Measurements from ENCODE around the gene ERBB3.

The ERBB3 gene

GRCh38 chr12:56080556-56081138, 682 bp downstream of the ERBB3 start:
- DNase-seq = no peak

- no peak for DNase-seq
Observed at GRCh38 chr12:56081393-56082347, 1.7 kb downstream of the ERBB3 start.

- no peak for DNase-seq
Observed at GRCh38 chr12:56082382-56082781, 2.4 kb downstream of the ERBB3 start.

GRCh38 chr12:56082967-56083366, 3.0 kb downstream of the ERBB3 start:
- DNase-seq = no peak

DNA sequence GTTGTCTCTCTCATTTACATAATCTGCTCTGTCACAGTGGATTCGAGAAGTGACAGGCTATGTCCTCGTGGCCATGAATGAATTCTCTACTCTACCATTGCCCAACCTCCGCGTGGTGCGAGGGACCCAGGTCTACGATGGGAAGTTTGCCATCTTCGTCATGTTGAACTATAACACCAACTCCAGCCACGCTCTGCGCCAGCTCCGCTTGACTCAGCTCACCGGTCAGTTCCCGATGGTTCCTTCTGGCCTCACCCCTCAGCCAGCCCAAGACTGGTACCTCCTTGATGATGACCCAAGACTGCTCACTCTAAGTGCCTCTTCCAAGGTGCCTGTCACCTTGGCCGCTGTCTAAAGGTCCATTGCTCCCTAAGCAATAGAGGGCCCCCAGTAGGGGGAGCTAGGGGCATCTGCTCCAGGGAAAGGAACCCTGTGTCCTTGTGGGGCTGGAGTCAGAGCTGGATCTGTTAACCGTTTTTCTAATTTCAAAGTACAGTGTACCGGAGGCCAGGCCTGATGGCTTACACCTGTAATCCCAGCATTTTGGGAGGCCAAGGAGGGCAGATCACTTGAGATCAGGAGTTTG, 5.1 kb downstream of the ERBB3 start:
- DNase-seq = no peak

GRCh38 chr12:56086096-56086495, 6.1 kb downstream of the ERBB3 start:
- DNase-seq = no peak

DNA sequence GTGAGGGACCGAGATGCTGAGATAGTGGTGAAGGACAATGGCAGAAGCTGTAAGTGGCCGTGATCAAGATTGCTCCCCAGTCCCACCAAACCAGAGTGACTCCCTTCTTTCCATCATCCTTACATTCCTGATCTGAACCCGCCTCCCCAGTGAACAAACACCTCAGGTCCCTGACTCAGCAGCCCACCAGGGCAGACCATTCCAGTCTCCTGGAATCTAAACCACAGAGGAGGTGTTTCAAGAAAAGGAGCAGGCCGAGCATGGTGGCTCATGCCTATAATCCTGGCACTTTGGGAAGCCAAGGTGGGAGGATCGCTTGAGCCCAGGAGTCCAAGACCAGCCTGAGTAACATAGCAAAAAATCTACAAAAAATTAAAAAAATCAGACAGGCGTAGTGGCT, 6.6 kb downstream of the ERBB3 start:
- no peak for DNase-seq

- DNase-seq = no peak
Observed at GRCh38 chr12:56087220-56087619, 7.3 kb downstream of the ERBB3 start.

- DNase-seq = no peak
Observed at GRCh38 chr12:56097738-56098137, 17.8 kb downstream of the ERBB3 start.

GRCh38 chr12:56098592-56098991, 18.6 kb downstream of the ERBB3 start:
- DNase-seq = no peak

GRCh38 chr12:56099787-56100186, 19.8 kb downstream of the ERBB3 start:
- DNase-seq = no peak

GRCh38 chr12:56101045-56101444, 21.1 kb downstream of the ERBB3 start:
- DNase-seq = no peak

GRCh38 chr12:56102683-56103065, 22.7 kb downstream of the ERBB3 start:
- DNase-seq = no peak

DNA sequence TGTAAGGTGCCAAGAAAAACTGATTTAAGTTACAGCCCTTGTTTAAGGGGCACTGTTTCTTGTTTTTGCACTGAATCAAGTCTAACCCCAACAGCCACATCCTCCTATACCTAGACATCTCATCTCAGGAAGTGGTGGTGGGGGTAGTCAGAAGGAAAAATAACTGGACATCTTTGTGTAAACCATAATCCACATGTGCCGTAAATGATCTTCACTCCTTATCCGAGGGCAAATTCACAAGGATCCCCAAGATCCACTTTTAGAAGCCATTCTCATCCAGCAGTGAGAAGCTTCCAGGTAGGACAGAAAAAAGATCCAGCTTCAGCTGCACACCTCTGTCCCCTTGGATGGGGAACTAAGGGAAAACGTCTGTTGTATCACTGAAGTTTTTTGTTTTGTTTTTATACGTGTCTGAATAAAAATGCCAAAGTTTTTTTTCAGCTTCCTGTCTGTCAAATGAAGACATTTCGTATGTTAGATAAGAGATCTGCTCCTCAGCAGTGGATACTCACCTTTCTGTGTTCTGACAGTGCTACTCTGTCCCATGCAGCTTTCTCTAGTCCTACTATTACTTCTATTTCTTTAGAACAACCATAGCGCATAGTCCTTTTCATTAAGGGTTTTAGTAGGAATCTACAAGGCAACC, 23.2 kb downstream of the ERBB3 start:
- no peak for DNase-seq

DNA sequence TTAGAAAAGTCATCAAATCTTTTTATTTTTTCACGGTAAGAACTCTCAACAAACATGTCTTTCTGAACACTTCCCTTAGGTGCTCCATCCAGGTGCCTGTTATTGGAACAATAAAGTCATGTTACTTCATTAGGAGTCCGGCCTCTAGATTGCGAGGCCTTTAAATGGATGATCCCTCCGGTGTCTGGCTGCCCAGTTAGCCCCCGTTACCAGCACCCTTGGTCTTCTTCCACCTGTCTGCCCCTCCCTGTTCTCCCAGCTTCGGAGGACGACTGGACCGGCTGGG, 23.8 kb downstream of the ERBB3 start:
- DNase-seq = no peak

DNA sequence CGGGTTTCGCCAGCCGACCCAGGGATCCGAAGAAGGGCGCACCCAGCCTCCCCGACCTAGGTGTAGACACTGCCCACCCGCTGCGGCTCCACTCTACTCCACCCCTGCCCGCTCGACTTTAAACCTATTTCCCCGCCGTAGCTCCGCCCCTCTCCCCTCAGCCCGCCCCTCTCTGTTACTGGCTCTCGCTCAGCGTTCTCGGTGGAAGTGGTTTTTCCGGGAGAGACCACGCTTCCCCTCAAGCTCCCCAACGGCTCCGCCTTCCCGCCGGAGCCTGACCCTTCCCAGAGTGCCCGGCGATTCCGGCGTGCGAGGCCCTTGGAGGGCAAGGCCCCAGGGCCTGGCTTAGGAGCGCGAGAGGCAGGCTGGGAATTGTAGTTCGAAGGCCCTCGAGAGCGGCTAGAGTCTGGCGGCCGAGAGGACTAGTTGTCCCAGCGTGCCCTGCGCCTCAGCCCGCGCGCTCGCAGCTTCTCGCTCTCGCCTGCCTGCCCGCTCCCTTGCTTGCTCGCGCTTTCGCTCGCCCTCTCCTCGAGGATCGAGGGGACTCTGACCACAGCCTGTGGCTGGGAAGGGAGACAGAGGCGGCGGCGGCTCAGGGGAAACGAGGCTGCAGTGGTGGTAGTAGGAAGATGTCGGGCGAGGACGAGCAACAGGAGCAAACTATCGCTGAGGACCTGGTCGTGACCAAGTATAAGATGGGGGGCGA, 24.3 kb downstream of the ERBB3 start, which contains the start of gene PA2G4:
TSS of gene PA2G4 (plus strand) at position 451 of the 706 bp plus-strand sequence. CDS start at position 630, 179 bp downstream.
- peak; percentile 98 for DNase-seq

DNA sequence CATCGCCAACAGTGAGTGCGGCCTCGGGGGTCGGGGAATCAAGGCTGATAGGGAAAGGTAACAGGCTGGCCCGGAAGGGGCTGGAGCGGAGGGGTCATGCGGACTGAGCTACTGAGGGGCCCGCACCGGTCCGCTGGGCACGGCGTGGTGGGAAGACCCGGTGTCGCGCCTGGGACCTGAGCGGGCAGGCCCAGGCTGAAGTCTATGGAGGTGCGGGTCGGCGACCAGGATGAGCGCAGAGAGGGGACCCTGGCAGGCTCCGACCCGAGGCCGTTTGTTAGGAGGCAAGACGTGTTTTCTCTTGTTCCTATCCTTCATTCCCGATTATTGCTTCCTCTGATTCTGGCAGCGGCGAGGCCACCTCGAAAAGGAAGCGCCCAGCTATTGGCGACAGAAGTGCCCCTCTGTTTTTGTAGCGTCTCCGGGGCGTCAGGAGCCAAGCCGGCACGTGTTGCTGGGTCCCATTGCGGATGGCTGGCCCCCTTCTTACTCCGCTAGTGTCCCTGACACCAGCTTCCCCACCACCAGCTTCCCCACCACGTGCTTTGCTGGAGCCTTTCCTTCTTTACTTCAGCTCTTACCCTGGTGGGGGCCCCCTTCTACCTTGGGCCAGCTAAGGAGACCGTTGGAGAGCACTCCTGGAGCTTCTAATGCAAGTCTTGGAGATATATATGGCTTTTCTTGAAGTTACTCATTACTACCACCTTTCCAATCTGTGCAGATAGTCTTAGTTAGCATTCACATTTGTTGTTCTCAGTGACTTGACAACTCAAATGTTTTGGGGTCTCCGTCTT, 25.0 kb downstream of the ERBB3 start:
- peak; percentile 33 for DNase-seq

DNA sequence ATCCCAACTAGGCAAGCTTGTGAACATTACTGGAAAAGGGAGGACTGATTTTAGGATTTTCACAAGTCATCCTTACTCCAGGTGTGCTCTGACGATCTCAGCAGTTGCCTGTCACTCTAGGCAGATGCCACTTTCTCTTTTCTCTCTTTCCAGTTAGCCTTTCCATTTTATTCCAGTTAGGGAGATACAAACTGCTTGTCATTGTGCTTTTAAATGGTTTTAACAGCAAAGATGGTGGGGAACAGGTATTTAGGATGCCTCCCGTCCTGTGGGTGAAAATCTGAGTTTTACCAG, 25.6 kb downstream of the ERBB3 start:
- DNase-seq = no peak

GRCh38 chr12:56107242-56107641, 27.3 kb downstream of the ERBB3 start:
- no peak for DNase-seq

DNA sequence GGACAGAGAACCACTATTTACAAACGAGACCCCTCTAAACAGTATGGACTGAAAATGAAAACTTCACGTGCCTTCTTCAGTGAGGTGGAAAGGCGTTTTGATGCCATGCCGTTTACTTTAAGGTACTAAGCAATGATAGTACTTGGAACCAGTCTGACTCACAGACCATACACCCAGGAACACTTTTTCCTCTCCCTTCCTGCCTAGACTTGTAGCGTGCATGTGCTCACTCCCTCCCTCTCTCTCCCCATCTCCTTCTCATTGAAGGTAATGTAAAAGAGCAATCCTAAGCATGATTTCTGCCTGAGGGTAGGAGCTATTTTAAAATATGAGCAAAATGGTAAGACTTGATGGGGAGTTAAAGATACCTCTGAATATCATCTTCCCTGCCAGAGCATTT, 30.6 kb downstream of the ERBB3 start:
- no peak for DNase-seq

- no peak for DNase-seq
Observed at GRCh38 chr12:56114084-56114483, 34.1 kb downstream of the ERBB3 start.

GRCh38 chr12:56115329-56115728, 35.4 kb downstream of the ERBB3 start:
- no peak for DNase-seq

Data from stimulated activated CD4-positive, alpha-beta T cell treated with anti-CD3 and anti-CD28 coated beads, Interleukin-4, amount 100 ng/mL, for 24 hours (primary cell).